DOHH2 (cell line): ENCODE results near the gene ERI3.

Experiments
- H3F3A ChIP-seq: fragments of 200-600 bp; sonication (generic), shearing (Covaris generic); 2 replicates; pipeline ENCODE4 v1.6.0; 2016; ENCODE audit warnings: antibody characterized with exemption, mild to moderate bottlenecking; ENCODE audit not compliant: control insufficient read depth, insufficient read depth
- H3K27ac ChIP-seq: fragments of 200-600 bp; sonication (generic); 2 replicates; pipeline ENCODE4 v1.5.1; 2014; ENCODE audit warnings: low read depth, mild to moderate bottlenecking, low read length, moderate library complexity
- H3K27me3 ChIP-seq: fragments of 200-600 bp; sonication (generic); 2 replicates; pipeline ENCODE4 v1.6.1; 2014; ENCODE audit warnings: mild to moderate bottlenecking, low read length, mixed read lengths; ENCODE audit not compliant: control insufficient read depth
- H3K36me3 ChIP-seq: fragments of 200-600 bp; sonication (generic); 2 replicates; pipeline ENCODE4 v1.6.1; 2014; ENCODE audit warnings: mild to moderate bottlenecking, low read length, moderate library complexity, mixed read lengths; ENCODE audit not compliant: control insufficient read depth
- H3K4me1 ChIP-seq: fragments of 200-600 bp; sonication (generic); 2 replicates; pipeline ENCODE4 v1.6.1; 2014; ENCODE audit warnings: mild to moderate bottlenecking, low read length, mixed read lengths; ENCODE audit not compliant: control insufficient read depth
- H3K4me2 ChIP-seq: fragments of 200-600 bp; sonication (generic); 2 replicates; pipeline ENCODE4 v1.6.0; 2014; ENCODE audit warnings: mild to moderate bottlenecking, low read length, moderate library complexity
- H3K4me3 ChIP-seq: fragments of 200-600 bp; sonication (generic); 2 replicates; pipeline ENCODE4 v1.5.1; 2014; ENCODE audit warnings: mild to moderate bottlenecking, low read length, mixed read lengths
- H3K79me2 ChIP-seq: fragments of 200-600 bp; sonication (generic); 2 replicates; pipeline ENCODE4 v1.6.1; 2014; ENCODE audit warnings: mild to moderate bottlenecking, low read length, mixed read lengths; ENCODE audit not compliant: control insufficient read depth
- H3K9me2 ChIP-seq: fragments of 200-600 bp; sonication (generic); replicated peaks from 2 replicates; pipeline ENCODE4 v1.6.1; 2014; ENCODE audit warnings: mild to moderate bottlenecking, low read length, mixed read lengths; ENCODE audit not compliant: control insufficient read depth
- H3K9me3 ChIP-seq: fragments of 200-600 bp; sonication (generic); 2 replicates; pipeline ENCODE4 v1.6.1; 2014; ENCODE audit warnings: antibody characterized with exemption, low read length, mixed read lengths; ENCODE audit not compliant: control insufficient read depth, insufficient read depth
- H4K20me1 ChIP-seq: fragments of 200-600 bp; sonication (generic); 2 replicates; pipeline ENCODE4 v1.6.0; 2014; ENCODE audit warnings: low read depth, mild to moderate bottlenecking, antibody characterized with exemption, low read length, moderate library complexity; ENCODE audit not compliant: control insufficient read depth, insufficient read depth
- CTCF ChIP-seq: fragments of 200-600 bp; sonication (generic); IDR thresholded peaks from one replicate; pipeline ENCODE4 v1.5.1; 2014; ENCODE audit warnings: antibody characterized with exemption, mild to moderate bottlenecking, low read depth, low read length; ENCODE audit not compliant: poor library complexity, severe bottlenecking
- EZH2phosphoT487 ChIP-seq: fragments of 200-600 bp; sonication (generic); IDR thresholded peaks from 2 replicates; pipeline ENCODE4 v1.6.1; 2017; ENCODE audit warnings: borderline replicate concordance, mild to moderate bottlenecking, antibody characterized with exemption, low read length, moderate library complexity, mixed read lengths

Gene ERI3

GRCh38 chr1:44221769-44222168, 133.3 kb downstream of the ERI3 start:
- Histone ChIP-seq H3K9me2 (no peaks in the 10 kb centered on the region), H3K27ac (no peak overlapping the region), H4K20me1 (0 out of 2 replicates have a peak, but pooled peaks cover 2% of the 10 kb centered on the region), H3K27me3 (no peaks in the 10 kb centered on the region), H3K9me3 (no peaks in the 10 kb centered on the region), H3K79me2 (no peaks in the 10 kb centered on the region), H3F3A (no peaks in the 10 kb centered on the region), H3K4me3 (no peak overlapping the region), H3K4me2 (no peak overlapping the region), H3K4me1 (no peaks in the 10 kb centered on the region), H3K36me3 (peaks cover 46% of the 10 kb centered on the region)
- TF ChIP-seq EZH2phosphoT487 = no peak
- TF ChIP-seq CTCF = no peak

- 0 out of 2 replicates have a peak, but pooled peaks cover 2% of the 10 kb centered on the region for H4K20me1 ChIP-seq
- H3K9me3 ChIP-seq = no peaks in the 10 kb centered on the region
- no peak overlapping the region for H3K4me2 ChIP-seq
- H3F3A ChIP-seq = no peaks in the 10 kb centered on the region
- TF ChIP-seq EZH2phosphoT487 (no peak), CTCF (no peak)
- H3K79me2 ChIP-seq = no peaks in the 10 kb centered on the region
- H3K4me3 ChIP-seq = no peak overlapping the region
- no peak overlapping the region for H3K27ac ChIP-seq
- no peaks in the 10 kb centered on the region for H3K4me1 ChIP-seq
- no peaks in the 10 kb centered on the region for H3K9me2 ChIP-seq
- H3K27me3 ChIP-seq = no peaks in the 10 kb centered on the region
- peaks cover 56% of the 10 kb centered on the region for H3K36me3 ChIP-seq
Observed at GRCh38 chr1:44220755-44221154, 134.3 kb downstream of the ERI3 start.

- Histone ChIP-seq H3K27me3 (no peaks in the 10 kb centered on the region), H3K36me3 (peaks cover 61% of the 10 kb centered on the region), H3F3A (no peaks in the 10 kb centered on the region), H4K20me1 (0 out of 2 replicates have a peak, but pooled peaks cover 2% of the 10 kb centered on the region), H3K79me2 (no peaks in the 10 kb centered on the region), H3K4me3 (no peak overlapping the region), H3K9me3 (no peaks in the 10 kb centered on the region), H3K9me2 (no peaks in the 10 kb centered on the region), H3K27ac (no peak overlapping the region), H3K4me1 (no peaks in the 10 kb centered on the region), H3K4me2 (no peak overlapping the region)
- TF ChIP-seq EZH2phosphoT487 = no peak
- TF ChIP-seq CTCF = no peak
Observed at GRCh38 chr1:44220001-44220751, 134.9 kb downstream of the ERI3 start.
